Measurements from ENCODE around the gene SPIB.
"Not testable (repeated sequence)": the region's sequence is repeated elsewhere in the genome, so short reads cannot be mapped to it uniquely, and the experiment has no call there.

SPIB gene
- 0 to 0.07 reads per million in 2 donors for total RNA-seq

DNA sequence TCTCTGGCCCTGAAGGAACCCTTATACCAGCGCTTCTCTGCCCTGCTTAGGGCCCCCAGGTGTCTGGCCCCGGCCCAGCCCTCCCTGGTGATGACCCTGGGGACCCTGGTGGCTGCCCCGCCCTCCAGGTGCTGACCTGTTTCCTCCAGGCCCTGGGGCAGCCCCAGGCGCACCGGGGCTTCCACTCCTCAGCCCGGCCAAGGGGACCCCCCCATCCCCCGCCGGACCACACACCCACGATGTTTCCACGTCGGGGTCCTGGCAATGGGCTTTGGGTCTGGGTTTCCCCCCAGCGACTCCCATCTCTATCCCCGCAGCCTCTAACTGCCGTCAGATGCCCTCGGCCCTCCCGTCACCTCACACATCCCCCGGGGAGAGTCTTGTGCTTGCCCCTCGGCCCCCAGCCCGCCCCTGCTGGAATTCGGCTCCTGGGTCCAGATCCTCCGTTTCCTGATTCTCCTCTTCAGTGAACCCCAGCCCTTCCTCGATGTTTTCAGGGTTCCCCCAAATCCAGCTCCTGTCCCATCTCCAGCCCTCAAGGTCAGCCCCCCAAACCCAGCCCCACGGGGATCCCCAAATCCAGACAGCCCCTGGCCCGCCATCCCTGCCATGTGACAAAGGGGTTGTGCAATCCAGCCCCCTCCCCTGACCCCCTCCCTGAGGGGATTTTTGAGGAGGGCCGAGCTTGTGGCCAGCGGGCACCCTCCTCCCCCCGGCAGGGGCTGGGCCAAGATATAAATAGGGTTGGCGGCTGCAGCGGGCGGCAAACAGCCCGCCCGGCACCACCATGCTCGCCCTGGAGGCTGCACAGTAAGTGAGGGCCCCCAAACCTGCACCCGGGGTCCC, at the start of gene SPIB:
TSS of gene SPIB (plus strand) at position 763 of the 846 bp plus-strand sequence. CDS start at position 788, 25 bp downstream.
- DNase-seq: no peak

DNA sequence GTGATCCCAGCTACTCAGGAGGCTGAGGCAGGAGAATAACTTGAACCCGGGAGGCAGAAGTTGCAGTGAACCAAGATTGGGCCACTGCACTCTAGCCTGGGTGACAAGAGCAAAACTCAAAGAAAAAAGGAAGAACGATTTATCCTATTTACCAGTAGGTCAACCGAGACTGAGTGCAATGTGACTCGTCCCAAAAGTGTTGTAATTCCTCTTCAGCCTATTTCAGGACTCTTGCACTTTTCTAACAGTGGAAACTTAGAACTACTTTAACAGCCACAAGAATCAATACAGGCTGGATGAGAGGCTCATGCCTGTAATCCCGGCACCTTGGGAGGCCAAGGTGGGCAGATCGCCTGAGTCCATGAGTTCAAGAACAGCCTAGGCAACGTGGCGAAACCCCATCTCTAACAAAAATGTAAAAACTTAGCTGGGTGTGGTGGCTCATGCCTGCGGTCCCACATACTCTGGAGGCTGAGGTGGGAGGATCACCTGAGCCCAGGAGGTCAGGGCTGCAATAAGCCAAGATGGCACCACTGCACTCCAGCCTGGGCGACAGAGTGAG, 46.7 kb upstream of the SPIB start:
- no peak for DNase-seq

DNA sequence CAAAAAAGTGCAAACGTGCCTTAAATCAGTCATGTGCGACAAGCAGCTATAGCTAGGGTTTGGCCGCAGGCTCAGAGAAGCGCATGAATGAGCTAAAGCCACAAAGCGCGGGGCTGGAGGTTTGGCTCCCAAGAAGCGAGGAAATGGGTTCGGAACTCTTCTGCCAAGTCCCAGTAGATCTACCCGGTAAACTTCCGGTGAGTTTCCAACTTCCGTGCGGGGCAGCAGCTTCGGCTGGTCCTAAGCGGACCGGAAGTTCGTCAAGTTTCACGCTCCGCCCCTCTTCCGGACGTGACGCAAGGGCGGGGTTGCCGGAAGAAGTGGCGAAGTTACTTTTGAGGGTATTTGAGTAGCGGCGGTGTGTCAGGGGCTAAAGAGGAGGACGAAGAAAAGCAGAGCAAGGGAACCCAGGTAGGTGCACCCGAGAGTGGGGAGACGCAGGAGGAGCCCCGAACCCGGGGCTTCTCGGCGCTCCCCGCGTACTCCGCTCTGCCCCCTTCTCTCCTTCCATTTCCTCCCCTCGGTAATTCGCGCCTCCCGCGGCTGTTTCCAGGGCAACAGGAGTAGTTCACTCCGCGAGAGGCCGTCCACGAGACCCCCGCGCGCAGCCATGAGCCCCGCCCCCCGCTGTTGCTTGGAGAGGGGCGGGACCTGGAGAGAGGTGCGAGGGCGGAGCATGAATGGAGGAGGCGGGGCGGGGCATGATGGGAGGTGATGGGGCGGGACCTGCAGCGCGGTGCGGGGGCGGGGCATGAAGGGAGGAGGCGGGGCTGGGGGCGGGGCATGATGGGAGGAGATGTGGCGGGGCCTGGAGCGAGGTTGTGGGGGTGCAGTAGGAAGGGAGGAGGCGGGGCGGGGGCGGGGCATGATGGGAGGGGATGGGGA, 42.3 kb upstream of the SPIB start, which contains the start of gene NR1H2:
TSS of gene NR1H2 (plus strand) at position 292 of the 885 bp plus-strand sequence. CDS start 1,149 bp downstream, outside the sequence.
- DNase-seq: peak; percentile 88 to 98 (median 91)

DNA sequence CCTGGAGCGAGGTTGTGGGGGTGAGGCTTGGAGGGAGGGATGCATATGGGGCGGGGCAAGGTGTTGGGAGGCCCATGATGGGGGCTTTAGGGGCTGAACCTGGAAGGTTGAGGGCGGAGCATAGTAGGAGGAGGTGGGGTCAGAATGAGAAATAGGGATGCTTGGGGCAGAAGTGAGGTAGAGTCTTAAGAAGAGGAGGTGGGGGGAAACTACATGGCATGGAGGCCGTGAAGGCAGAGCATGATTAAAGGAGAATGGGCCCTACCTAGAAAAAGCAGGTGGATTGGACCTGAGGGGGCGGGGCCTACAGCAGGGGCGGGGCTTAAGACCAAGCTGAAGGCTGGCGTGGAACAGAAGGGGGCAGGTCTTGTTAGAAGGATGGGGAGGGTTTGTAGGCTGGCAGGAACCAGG, 41.7 kb upstream of the SPIB start:
- peak; percentile 33 to 65 (median 48) for DNase-seq

DNA sequence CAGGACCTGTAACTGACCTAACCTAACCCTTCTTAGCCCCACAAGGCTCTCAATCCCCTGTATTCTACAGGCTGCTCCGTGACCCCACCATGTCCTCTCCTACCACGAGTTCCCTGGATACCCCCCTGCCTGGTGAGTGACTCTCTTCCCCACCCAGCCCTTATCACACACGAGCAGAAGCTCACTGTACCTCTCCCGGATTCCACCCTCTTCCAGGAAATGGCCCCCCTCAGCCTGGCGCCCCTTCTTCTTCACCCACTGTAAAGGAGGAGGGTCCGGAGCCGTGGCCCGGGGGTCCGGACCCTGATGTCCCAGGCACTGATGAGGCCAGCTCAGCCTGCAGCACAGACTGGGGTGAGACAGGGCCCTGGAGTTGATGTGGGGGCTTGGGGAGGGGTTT, 41.2 kb upstream of the SPIB start:
- no peak for DNase-seq

DNA sequence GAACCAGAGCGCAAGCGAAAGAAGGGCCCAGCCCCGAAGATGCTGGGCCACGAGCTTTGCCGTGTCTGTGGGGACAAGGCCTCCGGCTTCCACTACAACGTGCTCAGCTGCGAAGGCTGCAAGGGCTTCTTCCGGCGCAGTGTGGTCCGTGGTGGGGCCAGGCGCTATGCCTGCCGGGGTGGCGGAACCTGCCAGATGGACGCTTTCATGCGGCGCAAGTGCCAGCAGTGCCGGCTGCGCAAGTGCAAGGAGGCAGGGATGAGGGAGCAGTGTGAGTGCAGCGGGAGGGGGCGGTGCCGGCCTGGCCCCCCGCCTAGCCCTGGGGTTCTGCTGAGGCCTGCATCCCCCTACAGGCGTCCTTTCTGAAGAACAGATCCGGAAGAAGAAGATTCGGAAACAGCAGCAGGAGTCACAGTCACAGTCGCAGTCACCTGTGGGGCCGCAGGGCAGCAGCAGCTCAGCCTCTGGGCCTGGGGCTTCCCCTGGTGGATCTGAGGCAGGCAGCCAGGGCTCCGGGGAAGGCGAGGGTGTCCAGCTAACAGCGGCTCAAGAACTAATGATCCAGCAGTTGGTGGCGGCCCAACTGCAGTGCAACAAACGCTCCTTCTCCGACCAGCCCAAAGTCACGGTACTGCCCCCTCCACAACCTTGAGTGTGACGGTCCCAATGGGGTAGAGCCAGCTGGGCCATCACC, 40.4 kb upstream of the SPIB start:
- DNase-seq: no peak

DNA sequence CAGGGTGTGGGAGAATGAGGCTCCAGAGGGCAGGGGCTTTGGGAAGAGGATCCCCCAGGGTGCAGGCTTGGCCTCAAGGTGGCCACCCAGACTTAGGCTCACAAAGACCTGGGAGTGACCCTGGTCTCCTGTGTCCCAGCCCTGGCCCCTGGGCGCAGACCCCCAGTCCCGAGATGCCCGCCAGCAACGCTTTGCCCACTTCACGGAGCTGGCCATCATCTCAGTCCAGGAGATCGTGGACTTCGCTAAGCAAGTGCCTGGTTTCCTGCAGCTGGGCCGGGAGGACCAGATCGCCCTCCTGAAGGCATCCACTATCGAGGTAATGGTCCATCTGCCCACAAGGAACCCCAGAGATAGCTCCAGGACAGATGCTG, 39.9 kb upstream of the SPIB start:
- no peak for DNase-seq

DNA sequence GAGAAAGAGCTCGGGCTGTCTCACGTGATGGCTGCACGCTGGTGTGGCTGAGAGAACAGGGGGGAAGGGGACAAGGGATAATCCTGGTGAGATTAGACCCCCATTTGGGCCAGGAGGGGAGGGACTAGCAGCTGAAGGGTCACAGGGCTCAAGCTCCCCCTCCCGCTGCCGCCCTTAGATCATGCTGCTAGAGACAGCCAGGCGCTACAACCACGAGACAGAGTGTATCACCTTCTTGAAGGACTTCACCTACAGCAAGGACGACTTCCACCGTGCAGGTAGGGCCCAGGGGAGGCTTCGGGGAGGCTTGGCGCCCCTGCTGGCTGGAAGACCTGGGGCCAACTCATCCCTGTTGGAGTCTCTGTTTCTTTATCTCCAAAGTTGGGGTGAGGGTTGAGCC, 39.1 kb upstream of the SPIB start:
- no peak for DNase-seq

DNA sequence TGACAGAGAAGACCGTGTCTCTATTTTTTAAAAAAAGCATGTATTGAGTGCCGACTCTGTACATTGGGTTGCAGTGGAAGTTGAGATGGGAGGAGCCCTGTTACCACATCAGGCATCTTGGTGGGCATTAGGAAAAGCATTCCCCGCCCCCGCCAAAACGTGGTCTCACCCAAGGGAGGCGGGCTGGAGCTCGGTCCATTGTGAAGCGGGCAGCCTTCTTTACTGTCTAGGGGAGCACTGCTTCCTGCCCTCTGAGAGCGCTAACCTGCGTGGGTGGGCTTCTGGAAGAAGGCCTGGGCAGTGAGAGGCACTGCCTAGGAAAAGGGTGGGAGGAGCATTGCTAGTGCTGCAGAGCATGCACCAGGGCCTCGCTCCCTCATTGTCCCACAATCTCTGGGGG, 38.6 kb upstream of the SPIB start:
- DNase-seq: no peak

DNA sequence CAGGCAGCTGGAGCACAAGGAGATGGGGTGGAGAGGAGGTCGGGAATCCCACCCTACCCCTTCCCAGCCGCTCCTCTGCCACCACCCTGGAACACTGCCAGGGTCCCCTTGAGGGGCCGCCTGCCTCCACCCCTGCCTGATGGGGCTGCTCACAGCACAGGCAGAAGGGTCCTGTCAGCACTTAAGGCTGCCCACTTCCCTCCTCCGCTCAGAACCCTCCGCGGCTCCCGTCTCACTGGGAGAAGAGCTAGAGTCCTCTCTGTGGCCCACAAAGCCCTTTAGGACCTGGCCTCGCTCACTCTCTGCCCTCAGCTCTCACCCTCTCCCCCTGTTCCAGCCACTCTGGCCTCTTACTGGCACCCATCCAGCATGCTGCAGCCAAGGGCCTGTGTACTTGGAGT, 38.0 kb upstream of the SPIB start:
- no peak for DNase-seq

DNA sequence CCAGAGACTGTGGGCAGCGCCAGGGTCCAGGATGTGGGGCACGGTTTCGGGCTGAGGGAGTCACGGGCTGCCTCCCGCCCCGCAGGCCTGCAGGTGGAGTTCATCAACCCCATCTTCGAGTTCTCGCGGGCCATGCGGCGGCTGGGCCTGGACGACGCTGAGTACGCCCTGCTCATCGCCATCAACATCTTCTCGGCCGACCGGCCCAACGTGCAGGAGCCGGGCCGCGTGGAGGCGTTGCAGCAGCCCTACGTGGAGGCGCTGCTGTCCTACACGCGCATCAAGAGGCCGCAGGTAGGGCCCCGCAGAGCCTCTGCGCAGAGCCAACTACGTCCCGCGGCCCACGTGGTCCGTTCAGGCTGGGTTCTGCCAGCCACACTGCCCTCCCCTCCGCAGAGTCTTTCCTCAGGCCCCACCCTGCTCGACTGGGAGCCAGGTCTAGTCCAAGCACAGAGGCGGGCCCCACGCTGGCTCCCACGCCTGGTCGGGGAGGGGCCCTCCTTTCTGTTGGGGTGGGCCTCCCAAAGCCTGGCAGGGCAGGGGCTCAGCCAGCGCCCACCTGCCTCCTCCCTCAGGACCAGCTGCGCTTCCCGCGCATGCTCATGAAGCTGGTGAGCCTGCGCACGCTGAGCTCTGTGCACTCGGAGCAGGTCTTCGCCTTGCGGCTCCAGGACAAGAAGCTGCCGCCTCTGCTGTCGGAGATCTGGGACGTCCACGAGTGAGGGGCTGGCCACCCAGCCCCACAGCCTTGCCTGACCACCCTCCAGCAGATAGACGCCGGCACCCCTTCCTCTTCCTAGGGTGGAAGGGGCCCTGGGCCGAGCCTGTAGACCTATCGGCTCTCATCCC, 36.6 kb upstream of the SPIB start:
- no peak for DNase-seq

DNA sequence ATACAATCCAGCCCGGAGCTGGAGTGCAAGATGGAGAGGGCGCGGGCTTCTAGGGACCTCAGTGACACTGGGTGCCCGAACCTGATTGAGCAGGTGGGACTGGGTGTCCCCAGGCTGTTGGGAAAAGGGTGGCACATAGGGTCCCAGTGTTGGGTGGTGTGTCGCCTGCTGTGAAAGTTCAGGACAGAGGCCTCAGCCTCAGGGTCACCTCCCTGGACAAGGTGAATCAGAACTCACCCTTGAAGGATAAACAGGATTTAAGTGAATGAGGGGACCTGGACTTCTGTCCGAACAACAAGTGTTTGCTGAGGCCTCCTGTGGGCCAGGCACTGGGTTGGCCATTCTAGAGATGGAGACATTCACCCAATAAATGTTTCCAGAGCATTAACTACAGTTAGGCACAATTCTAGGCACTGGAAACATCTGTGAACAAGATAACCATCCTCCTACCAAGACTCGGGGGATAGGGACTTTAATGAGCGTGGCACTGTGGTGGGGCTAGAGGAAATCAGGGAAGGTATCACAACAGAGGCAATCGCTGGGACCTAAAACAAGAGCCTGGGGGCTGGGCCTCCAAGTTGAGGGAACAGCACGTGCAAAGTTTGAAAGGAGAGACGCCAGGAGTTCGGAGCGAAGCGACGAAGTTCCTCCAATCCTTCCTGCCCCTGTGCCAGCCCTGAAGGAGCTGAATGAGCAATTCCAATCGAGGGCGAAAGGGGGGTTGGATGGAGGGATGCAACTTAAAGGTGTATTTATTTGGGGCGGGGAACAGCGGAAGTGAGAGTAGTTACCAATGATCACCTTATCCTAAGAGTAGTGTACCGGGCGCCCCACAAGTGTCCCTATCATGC, 35.5 kb upstream of the SPIB start:
- DNase-seq: no peak

DNA sequence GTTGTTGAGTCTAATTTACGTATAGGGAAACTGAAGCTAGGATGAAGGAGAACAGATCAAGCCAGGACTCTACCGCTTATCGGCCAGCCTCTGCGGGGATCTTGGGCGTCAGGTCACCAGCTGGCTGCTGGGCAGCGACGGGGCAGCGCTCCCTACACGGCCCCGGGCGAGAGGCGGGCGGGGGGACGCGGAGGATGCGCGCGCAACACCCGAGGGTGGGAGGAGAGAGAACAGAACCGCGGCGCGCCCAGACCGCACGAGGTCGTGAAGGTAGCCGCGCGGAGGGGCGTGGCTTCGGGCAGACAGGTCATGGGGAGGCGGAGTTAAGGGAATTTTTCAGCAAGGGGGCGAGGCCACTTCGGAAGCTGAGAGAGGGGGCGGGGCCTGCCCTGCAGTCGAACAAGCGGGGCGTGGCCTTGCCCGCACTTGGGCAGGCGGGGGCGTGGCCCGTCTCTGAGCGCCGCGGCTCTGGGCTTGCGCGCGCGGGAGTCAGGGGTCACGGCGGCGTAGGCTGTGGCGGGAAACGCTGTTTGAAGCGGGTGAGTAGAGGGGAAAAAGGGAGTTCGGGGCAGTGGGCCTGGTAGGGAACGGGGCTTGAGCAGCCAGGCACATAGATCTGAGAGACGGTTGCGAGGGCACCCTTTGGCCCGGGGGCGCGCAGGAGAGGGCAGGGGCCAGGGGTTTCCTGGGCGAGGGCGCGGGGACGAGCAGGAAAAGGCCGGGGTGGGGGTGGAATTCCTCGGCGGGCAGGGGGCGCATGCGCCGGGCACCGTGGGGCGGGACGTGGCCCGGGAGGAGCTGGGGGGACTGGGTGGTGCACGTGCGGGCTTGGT, 34.7 kb upstream of the SPIB start, which contains the start of gene POLD1:
TSS of gene POLD1 (plus strand) at position 496 of the 833 bp plus-strand sequence. CDS start 14,505 bp downstream, outside the sequence.
- DNase-seq: peak; percentile 97 to 99 (median 99)

DNA sequence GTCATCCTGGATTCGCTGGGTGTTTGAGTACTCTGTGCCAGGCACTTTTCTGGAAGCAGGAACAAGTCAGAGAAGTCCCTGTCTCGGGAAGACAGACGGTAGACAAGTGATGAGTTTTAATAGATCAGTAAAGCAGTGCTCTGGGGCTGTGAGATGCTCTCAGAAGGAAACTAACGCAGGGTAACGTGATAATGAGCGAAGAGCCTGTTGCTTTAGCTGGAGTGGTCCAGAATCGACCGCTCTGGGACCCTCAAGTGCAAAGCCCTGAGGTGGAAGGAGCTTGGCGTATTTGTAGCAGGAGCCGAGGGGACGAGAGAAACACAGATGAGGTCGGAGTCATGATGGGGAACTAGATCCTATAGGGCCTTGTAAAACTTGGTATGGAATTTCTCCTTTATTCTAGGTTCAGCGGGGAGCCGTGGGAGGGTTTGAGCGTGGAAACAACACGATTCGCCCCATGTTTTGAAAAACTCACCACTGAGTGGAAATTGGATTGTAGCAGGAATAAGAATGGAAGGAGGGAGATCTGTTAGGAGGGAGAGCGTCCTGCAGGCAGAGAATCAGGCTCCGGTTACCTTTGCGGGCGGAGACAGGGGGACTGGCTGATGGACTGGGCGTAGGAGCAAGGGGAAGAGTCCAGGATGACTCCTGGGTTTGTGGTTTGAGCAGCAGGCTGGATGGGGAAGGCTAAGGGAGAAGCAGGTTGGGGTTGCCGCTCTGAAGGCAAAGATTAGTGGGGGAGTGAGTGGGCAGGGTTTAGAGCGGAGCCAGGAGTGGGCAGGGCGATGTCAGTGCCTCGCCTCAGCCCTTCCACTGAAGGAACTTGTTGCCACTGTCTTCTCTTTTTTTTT, 33.8 kb upstream of the SPIB start:
- no peak for DNase-seq

DNA sequence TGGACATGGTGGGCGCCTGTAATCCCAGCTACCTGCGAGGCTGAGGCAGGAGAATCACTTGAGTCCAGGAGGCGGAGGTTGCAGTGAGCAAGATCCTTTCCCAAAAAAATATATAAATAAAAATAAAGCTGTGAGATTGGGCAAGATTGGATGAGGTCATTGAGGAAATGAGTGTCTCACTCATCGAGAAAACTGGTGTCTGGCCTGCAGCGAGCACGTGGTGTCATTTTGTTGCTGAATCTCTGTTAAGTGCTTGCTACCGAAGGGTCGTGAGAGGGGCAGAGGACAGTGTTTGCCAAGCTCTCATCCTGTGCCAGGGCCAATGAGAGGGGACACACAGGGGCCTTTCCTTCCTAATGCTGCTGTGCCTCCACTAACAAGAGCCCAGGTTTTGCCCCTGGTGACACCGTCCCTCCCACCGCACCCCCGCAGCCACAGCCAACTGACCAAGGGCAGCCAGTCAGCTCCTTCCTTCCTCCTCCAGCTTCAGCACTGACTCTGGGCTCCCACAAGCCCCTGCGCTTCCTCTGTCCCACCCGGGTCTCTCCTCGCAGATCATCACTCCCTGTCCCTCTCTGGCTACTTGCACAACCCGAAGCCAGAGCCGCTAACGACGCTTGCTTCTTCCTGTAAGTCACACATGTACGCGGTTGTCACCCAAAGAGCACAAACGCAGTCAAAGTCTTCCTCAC, 31.4 kb upstream of the SPIB start:
- no peak for DNase-seq

DNA sequence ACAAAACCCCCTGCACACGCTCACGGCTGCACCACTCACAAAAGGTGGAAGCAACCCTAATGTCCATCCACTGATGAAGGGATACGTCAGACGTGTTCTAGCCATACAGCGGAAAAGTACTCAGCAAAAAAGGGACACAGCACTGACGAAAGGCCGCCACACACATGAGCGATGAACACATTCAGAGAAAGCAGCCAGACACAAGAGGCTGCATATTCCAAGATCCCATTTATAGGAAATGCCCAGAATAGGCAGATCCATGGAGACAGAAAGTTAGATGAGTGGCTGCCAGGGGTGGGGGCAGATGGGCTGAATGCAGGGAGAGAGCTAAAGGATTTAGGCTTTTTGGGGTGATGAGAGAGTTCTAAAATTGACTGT, 30.9 kb upstream of the SPIB start:
- DNase-seq: no peak

DNA sequence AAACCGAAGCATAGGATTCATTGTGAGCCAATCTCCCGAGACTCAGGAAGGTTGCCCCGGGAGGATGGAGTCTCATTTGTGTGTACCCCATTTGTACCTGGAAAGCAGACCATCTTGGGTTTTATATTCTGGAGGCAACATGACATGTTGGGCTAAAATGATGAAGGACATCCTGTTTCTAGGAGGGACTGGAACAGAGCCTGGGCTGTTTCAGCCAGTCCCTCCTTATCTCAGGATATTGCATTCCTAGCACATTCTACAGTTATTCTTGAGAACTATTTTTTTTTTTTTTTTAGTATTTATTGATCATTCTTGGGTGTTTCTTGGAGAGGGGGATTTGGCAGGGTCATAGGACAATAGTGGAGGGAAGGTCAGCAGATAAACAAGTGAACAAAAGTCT, 28.4 kb upstream of the SPIB start:
- not testable (repeated sequence) for DNase-seq

DNA sequence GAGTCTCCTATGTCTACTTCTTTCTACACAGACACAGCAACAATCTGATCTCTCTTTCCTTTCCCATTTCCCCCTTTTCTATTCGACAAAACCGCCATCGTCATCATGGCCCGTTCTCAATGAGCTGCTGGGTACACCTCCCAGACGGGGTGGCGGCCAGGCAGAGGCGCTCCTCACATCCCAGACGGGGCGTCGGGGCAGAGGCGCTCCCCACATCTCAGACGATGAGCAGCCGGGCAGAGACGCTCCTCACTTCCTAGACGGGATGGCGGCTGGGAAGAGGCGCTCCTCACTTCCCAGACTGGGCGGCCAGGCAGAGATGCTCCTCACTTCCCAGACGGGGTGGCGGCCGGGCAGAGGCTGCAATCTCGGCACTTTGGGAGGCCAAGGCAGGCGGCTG, 27.8 kb upstream of the SPIB start:
- not testable (repeated sequence) for DNase-seq
